PC-3 (cell line): Measurements from ENCODE around the gene KDM4C. TPM values are rescaled to one million over a fixed set of nuclear protein-coding genes. Genes with fewer than 3 reads are reported as not detected.

ENCODE experiments used
- ATAC-seq: fragments of 200-7000 bp; cut with Tn5 transposase; 2 replicates; pipeline ENCODE4 v1.9.1; 2020; ENCODE audit warnings: mild to moderate bottlenecking, moderate library complexity
- BruUV-seq: library from RNA; stranded (reverse); fragments of 400-500 nt; replicated peaks from 2 replicates; lab custom pipeline; 2021; lab: Mats Ljungman, UMichigan
- CTCF ChIA-PET: fragments of 300-600 bp; sonication (Branson Sonifier 250); formaldehyde crosslinking; loops from one replicate; lab custom pipeline; 2022; ENCODE audit warnings: antibody characterized with exemption; lab: Charles Lee
- POLR2A ChIA-PET: fragments of 300-600 bp; sonication (Branson Sonifier 250); formaldehyde crosslinking; loops from one replicate; lab custom pipeline; 2022; ENCODE audit warnings: antibody characterized with exemption; ENCODE audit not compliant: unreplicated experiment; lab: Charles Lee
- DNase-seq: peaks from one replicate; pipeline ENCODE4 v3.0.0-alpha.2; 2015
- H2AFZ ChIP-seq: fragments of 300-600 bp; sonication (generic); 2 replicates; pipeline ENCODE4 v1.6.0; 2016; ENCODE audit warnings: antibody characterized with exemption, low read length
- H3F3A ChIP-seq: fragments of 300-600 bp; sonication (generic); one replicate; pipeline ENCODE4 v1.6.0; 2017; ENCODE audit warnings: antibody characterized with exemption, low read length, control low read depth, mild to moderate bottlenecking; ENCODE audit not compliant: unreplicated experiment
- H3K27ac ChIP-seq: fragments of 300-600 bp; sonication (generic); 2 replicates; pipeline ENCODE4 v1.5.1; 2016; ENCODE audit warnings: mild to moderate bottlenecking, low read length
- H3K27me3 ChIP-seq: fragments of 300-600 bp; sonication (generic); 2 replicates; pipeline ENCODE4 v1.6.1; 2016; ENCODE audit warnings: low read length, mixed read lengths
- H3K36me3 ChIP-seq: fragments of 300-600 bp; sonication (generic); 2 replicates; pipeline ENCODE4 v1.6.1; 2016; ENCODE audit warnings: low read depth, mixed run types, low read length, mixed read lengths
- H3K4me1 ChIP-seq: fragments of 300-600 bp; sonication (generic); 2 replicates; pipeline ENCODE4 v1.5.1; 2016; ENCODE audit warnings: low read length; ENCODE audit not compliant: insufficient read depth
- H3K4me2 ChIP-seq: fragments of 300-600 bp; sonication (generic); 2 replicates; pipeline ENCODE4 v1.6.0; 2016; ENCODE audit warnings: low read length
- H3K4me3 ChIP-seq: fragments of 300-600 bp; sonication (generic); 2 replicates; pipeline ENCODE4 v1.5.1; 2016; ENCODE audit warnings: mild to moderate bottlenecking, low read length, mixed read lengths
- H3K79me2 ChIP-seq: fragments of 300-600 bp; sonication (generic); 2 replicates; pipeline ENCODE4 v1.6.1; 2017; ENCODE audit warnings: low read length, mixed read lengths
- H3K9ac ChIP-seq: fragments of 300-600 bp; sonication (generic); 2 replicates; pipeline ENCODE4 v1.6.0; 2016; ENCODE audit warnings: mild to moderate bottlenecking, low read length
- H3K9me2 ChIP-seq: fragments of 300-600 bp; sonication (generic); replicated peaks from 2 replicates; pipeline ENCODE4 v1.6.1; 2016; ENCODE audit warnings: mixed run types, low read length, mixed read lengths
- H3K9me3 ChIP-seq: fragments of 300-600 bp; sonication (generic); 2 replicates; pipeline ENCODE4 v1.6.1; 2016; ENCODE audit warnings: low read length, mixed read lengths
- H4K20me1 ChIP-seq: fragments of 300-600 bp; sonication (generic); 2 replicates; pipeline ENCODE4 v1.6.1; 2016; ENCODE audit warnings: low read length, mixed read lengths
- CTCF ChIP-seq: fragments of 300-600 bp; sonication (generic); conservative IDR thresholded peaks from 2 replicates; pipeline ENCODE4 v1.5.1; 2017; ENCODE audit warnings: antibody characterized with exemption, low read depth, mild to moderate bottlenecking, low read length
- EZH2 ChIP-seq: fragments of 300-600 bp; sonication (generic); IDR thresholded peaks from one replicate; pipeline ENCODE4 v1.6.1; 2017; ENCODE audit warnings: antibody characterized with exemption, mild to moderate bottlenecking, low read length; ENCODE audit not compliant: unreplicated experiment
- EZH2phosphoT487 ChIP-seq: fragments of 300-600 bp; sonication (generic); IDR thresholded peaks from 2 replicates; pipeline ENCODE4 v1.6.1; 2018; ENCODE audit warnings: mild to moderate bottlenecking, antibody characterized with exemption, low read length, borderline replicate concordance
- intact Hi-C: fragments of 100-400 bp; cut with micrococcal nuclease; formaldehyde crosslinking; loops from 2 replicates; pipeline ENCODE4 v1.9.0; 2023
- total RNA-seq: library from RNA; depleted of rRNA; stranded (reverse); fragments of >200 nt; gene quantifications from 2 replicates; pipeline ENCODE4 v1.2.3, GENCODE V29; 2014

The KDM4C gene
- total RNA-seq, 1 experiment from 2014 or later = 27.0 TPM

DNA sequence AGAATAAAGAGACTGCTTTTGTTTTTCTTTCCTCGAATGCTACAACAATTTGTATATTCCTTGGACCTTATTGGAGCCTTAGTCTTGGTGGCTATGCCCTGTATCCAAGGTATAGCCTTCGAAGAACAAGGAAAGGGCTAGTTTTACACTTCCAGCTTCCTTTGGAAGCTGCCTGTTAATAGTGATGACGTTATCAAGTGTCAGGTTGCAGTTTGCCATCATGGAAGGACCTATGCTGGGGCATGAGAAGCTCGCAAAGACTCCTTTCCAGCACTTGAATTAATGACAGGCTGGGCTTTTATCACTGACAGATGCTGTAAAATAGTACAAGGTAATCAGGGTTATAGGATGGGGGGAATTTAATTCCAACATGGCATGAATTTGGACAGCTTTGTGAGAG lies 157.9 kb downstream of the KDM4C start:
- no peak overlapping the region for H3K4me3 ChIP-seq
- ChIA-PET POLR2A (no interaction called here), CTCF (no interaction called here)
- no peaks in the 10 kb centered on the region for H3K79me2 ChIP-seq
- H3K27ac ChIP-seq = no peak overlapping the region
- H2AFZ ChIP-seq = no peak overlapping the region
- no peak overlapping the region for H3K9ac ChIP-seq
- DNase-seq = no peak
- no peaks in the 10 kb centered on the region for H3K27me3 ChIP-seq
- no peaks in the 10 kb centered on the region for H4K20me1 ChIP-seq
- H3F3A ChIP-seq = no peaks in the 10 kb centered on the region
- TF ChIP-seq CTCF (no peak), EZH2 (no peak), EZH2phosphoT487 (no peak)
- no peak for ATAC-seq
- H3K9me2 ChIP-seq = no peaks in the 10 kb centered on the region
- no peak overlapping the region for H3K4me2 ChIP-seq
- no peaks in the 10 kb centered on the region for H3K9me3 ChIP-seq
- intact Hi-C loops = no loop called here
- H3K36me3 ChIP-seq = no peaks in the 10 kb centered on the region
- no TSS peak for BruUV-seq
- no peaks in the 10 kb centered on the region for H3K4me1 ChIP-seq

- Histone ChIP-seq H3K4me3 (no peak overlapping the region), H3K27me3 (no peaks in the 10 kb centered on the region), H3K79me2 (no peaks in the 10 kb centered on the region), H3K27ac (no peak overlapping the region), H3K4me1 (no peaks in the 10 kb centered on the region), H2AFZ (no peak overlapping the region), H3K9me3 (no peaks in the 10 kb centered on the region), H3K9me2 (no peaks in the 10 kb centered on the region), H4K20me1 (no peaks in the 10 kb centered on the region), H3K9ac (no peak overlapping the region), H3K4me2 (no peak overlapping the region), H3F3A (no peaks in the 10 kb centered on the region), H3K36me3 (no peaks in the 10 kb centered on the region)
- intact Hi-C loops = no loop called here
- DNase-seq (no peak), ATAC-seq (no peak)
- TF ChIP-seq EZH2phosphoT487 (no peak), CTCF (no peak), EZH2 (no peak)
- ChIA-PET POLR2A (no interaction called here), CTCF (no interaction called here)
- BruUV-seq = no TSS peak
These were observed 159.4 kb downstream of the KDM4C start for GRCh38 chr9:6917162-6917561.

- Histone ChIP-seq H3K79me2 (no peaks in the 10 kb centered on the region), H4K20me1 (no peaks in the 10 kb centered on the region), H3K4me1 (no peaks in the 10 kb centered on the region), H3K4me3 (no peak overlapping the region), H3K9me2 (no peaks in the 10 kb centered on the region), H3K9ac (no peak overlapping the region), H3K9me3 (no peaks in the 10 kb centered on the region), H3K36me3 (no peaks in the 10 kb centered on the region), H2AFZ (no peak overlapping the region), H3K27ac (no peak overlapping the region), H3K27me3 (no peaks in the 10 kb centered on the region), H3K4me2 (no peak overlapping the region), H3F3A (no peaks in the 10 kb centered on the region)
- no TSS peak for BruUV-seq
- DNase-seq (no peak), ATAC-seq (no peak)
- POLR2A ChIA-PET = no interaction called here
- intact Hi-C loops = no loop called here
- CTCF ChIA-PET = no interaction called here
- no peak for TF ChIP-seq EZH2phosphoT487
These were observed 162.3 kb downstream of the KDM4C start for GRCh38 chr9:6920041-6920440.
